Measurements from ENCODE around the gene UBN1.

Gene UBN1

DNA sequence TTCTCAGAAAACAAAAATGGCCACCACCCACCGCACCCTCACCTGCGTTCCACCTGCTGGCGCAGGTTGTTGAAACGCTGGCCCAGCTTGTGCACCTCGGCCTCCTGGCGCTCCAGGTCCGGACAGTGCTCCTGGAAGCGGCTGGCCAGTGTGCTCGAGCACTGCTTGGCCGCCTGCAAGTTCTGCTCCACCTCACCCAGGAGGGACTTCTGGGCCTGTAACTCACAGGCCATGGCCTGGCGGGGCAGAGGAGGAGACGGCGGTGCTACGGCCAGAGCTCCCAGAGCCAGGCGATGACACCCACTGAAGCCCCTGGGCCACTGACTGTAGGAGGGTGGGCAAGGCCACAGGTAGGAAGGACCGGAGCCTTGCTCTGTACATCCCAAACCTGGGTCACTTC lies 43.4 kb downstream of the UBN1 start (continued):
- TF ChIP-seq ZNF70 (CRISPR knock-in tag; IDR thresholded peaks at IDR 0.05) (no peak), PPARA (CRISPR knock-in tag; IDR thresholded peaks at IDR 0.05; ENCODE audit: borderline replicate concordance) (no peak), SNAI2 (CRISPR knock-in tag; IDR thresholded peaks at IDR 0.05) (no peak), RARB (CRISPR knock-in tag; IDR thresholded peaks at IDR 0.05) (no peak), ISL1 (CRISPR knock-in tag; IDR thresholded peaks at IDR 0.05) (no peak)

DNA sequence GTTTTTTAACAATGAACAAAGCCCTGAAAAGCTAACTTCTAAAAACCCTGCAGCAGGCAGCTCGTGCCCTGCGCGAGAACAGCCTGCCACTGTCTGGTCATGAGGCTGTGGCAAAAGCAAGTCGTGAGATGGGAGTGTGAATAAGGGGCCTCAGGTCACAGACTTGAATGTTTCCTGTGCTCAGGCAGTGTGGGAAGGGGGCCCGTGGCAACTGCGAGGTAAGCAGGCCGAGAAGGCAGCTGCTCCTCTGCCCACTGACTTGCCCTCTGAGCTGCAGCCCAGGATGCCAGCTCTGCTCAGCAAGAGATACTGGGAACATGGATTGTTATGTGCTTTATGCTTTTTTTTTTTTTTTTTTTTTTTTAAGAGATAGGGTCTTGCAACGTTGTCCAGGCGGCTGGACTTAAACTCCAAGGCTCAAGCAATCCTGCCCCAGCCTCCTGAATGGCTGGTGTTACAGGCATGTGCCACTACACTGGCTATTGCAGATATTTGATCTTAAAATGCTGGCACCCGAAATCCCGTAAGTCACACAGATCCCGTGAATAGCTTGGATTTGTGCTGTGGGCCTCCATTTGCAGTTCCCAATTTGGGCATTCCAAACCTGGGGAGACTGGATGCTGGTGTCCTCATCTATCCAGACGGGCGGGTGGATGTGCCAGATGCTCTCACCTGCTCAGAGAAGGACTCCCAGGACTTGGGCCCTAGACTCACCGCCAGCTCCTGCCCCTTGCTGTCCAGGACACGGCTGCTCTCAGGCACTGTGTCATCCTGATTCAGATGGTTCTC lies 44.0 kb downstream of the UBN1 start:
- TF ChIP-seq ZNF565 (CRISPR knock-in tag; conservative IDR thresholded peaks at IDR 0.05; ENCODE audit: low read depth): no peak
- TF ChIP-seq ZNF8 (CRISPR knock-in tag; IDR thresholded peaks at IDR 0.05): no peak
- no peak for TF ChIP-seq ARNTL (CRISPR knock-in tag; IDR thresholded peaks at IDR 0.05; ENCODE audit: borderline replicate concordance, low read depth)
- TF ChIP-seq RARB (CRISPR knock-in tag; IDR thresholded peaks at IDR 0.05): no peak
- TF ChIP-seq GLIS3 (CRISPR knock-in tag; IDR thresholded peaks at IDR 0.05): no peak
- TF ChIP-seq ESRRG (CRISPR knock-in tag; IDR thresholded peaks at IDR 0.05): no peak
- no peak for TF ChIP-seq TCF4 (CRISPR knock-in tag; IDR thresholded peaks at IDR 0.05; ENCODE audit: borderline replicate concordance)
- no peak for TF ChIP-seq PPARA (CRISPR knock-in tag; IDR thresholded peaks at IDR 0.05; ENCODE audit: borderline replicate concordance)
- no peak for TF ChIP-seq ZFP30 (CRISPR knock-in tag; IDR thresholded peaks at IDR 0.05)
- TF ChIP-seq TOX (CRISPR knock-in tag; IDR thresholded peaks at IDR 0.05; ENCODE audit: borderline replicate concordance): no peak
- TF ChIP-seq OSR1 (CRISPR knock-in tag; IDR thresholded peaks at IDR 0.05): no peak
- TF ChIP-seq SNAI2 (CRISPR knock-in tag; IDR thresholded peaks at IDR 0.05): no peak
- TF ChIP-seq CSDC2 (CRISPR knock-in tag; IDR thresholded peaks at IDR 0.05): no peak
- TF ChIP-seq, protein P1, sequence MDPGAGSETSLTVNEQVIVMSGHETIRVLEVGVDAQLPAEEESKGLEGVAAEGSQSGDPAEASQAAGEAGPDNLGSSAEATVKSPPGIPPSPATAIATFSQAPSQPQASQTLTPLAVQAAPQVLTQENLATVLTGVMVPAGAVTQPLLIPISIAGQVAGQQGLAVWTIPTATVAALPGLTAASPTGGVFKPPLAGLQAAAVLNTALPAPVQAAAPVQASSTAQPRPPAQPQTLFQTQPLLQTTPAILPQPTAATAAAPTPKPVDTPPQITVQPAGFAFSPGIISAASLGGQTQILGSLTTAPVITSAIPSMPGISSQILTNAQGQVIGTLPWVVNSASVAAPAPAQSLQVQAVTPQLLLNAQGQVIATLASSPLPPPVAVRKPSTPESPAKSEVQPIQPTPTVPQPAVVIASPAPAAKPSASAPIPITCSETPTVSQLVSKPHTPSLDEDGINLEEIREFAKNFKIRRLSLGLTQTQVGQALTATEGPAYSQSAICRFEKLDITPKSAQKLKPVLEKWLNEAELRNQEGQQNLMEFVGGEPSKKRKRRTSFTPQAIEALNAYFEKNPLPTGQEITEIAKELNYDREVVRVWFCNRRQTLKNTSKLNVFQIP (CRISPR knock-in tag; IDR thresholded peaks at IDR 0.05; ENCODE audit: borderline replicate concordance, low read depth): no peak
- TF ChIP-seq, protein P2, sequence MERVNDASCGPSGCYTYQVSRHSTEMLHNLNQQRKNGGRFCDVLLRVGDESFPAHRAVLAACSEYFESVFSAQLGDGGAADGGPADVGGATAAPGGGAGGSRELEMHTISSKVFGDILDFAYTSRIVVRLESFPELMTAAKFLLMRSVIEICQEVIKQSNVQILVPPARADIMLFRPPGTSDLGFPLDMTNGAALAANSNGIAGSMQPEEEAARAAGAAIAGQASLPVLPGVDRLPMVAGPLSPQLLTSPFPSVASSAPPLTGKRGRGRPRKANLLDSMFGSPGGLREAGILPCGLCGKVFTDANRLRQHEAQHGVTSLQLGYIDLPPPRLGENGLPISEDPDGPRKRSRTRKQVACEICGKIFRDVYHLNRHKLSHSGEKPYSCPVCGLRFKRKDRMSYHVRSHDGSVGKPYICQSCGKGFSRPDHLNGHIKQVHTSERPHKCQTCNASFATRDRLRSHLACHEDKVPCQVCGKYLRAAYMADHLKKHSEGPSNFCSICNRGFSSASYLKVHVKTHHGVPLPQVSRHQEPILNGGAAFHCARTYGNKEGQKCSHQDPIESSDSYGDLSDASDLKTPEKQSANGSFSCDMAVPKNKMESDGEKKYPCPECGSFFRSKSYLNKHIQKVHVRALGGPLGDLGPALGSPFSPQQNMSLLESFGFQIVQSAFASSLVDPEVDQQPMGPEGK (CRISPR knock-in tag; IDR thresholded peaks at IDR 0.05; ENCODE audit: borderline replicate concordance): no peak
- TF ChIP-seq ZFP3 (CRISPR knock-in tag; IDR thresholded peaks at IDR 0.05): no peak
- no peak for TF ChIP-seq ZNF70 (CRISPR knock-in tag; IDR thresholded peaks at IDR 0.05)
- TF ChIP-seq ZC3H10 (CRISPR knock-in tag; IDR thresholded peaks at IDR 0.05): no peak
- no peak for ATAC-seq

DNA sequence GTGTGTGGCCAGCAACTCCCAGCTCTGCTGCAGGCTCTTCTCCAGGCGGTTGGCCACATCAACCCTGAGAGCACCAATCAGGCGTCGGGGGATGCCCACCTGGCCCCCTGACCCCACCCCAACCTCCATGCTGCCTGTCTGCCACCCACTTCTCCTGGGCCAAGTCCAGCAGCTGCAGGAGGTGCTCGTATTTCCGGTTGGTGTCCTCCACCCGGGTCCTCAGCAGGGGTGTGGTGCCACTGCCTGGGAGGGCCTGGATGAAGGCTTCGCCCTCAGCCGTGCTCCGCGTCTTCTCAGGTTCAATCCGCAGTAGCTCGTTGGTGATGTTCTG lies 44.6 kb downstream of the UBN1 start:
- ATAC-seq: no peak
- TF ChIP-seq, protein P2 (CRISPR knock-in tag; IDR thresholded peaks at IDR 0.05; ENCODE audit: borderline replicate concordance): no peak
- no peak for TF ChIP-seq ZFP30 (CRISPR knock-in tag; IDR thresholded peaks at IDR 0.05)
- TF ChIP-seq, protein P3, sequence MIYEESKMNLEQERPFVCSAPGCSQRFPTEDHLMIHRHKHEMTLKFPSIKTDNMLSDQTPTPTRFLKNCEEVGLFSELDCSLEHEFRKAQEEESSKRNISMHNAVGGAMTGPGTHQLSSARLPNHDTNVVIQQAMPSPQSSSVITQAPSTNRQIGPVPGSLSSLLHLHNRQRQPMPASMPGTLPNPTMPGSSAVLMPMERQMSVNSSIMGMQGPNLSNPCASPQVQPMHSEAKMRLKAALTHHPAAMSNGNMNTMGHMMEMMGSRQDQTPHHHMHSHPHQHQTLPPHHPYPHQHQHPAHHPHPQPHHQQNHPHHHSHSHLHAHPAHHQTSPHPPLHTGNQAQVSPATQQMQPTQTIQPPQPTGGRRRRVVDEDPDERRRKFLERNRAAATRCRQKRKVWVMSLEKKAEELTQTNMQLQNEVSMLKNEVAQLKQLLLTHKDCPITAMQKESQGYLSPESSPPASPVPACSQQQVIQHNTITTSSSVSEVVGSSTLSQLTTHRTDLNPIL (CRISPR knock-in tag; IDR thresholded peaks at IDR 0.05; ENCODE audit: low read depth): no peak
- no peak for TF ChIP-seq ZFP3 (CRISPR knock-in tag; IDR thresholded peaks at IDR 0.05)
- no peak for TF ChIP-seq ZC3H10 (CRISPR knock-in tag; IDR thresholded peaks at IDR 0.05)
- no peak for TF ChIP-seq BACH2 (CRISPR knock-in tag; IDR thresholded peaks at IDR 0.05; ENCODE audit: borderline replicate concordance)
- TF ChIP-seq TCF4 (CRISPR knock-in tag; IDR thresholded peaks at IDR 0.05; ENCODE audit: borderline replicate concordance): no peak
- TF ChIP-seq ARNTL (CRISPR knock-in tag; IDR thresholded peaks at IDR 0.05; ENCODE audit: borderline replicate concordance, low read depth): no peak
- TF ChIP-seq ZNF70 (CRISPR knock-in tag; IDR thresholded peaks at IDR 0.05): no peak
- TF ChIP-seq, protein P4, sequence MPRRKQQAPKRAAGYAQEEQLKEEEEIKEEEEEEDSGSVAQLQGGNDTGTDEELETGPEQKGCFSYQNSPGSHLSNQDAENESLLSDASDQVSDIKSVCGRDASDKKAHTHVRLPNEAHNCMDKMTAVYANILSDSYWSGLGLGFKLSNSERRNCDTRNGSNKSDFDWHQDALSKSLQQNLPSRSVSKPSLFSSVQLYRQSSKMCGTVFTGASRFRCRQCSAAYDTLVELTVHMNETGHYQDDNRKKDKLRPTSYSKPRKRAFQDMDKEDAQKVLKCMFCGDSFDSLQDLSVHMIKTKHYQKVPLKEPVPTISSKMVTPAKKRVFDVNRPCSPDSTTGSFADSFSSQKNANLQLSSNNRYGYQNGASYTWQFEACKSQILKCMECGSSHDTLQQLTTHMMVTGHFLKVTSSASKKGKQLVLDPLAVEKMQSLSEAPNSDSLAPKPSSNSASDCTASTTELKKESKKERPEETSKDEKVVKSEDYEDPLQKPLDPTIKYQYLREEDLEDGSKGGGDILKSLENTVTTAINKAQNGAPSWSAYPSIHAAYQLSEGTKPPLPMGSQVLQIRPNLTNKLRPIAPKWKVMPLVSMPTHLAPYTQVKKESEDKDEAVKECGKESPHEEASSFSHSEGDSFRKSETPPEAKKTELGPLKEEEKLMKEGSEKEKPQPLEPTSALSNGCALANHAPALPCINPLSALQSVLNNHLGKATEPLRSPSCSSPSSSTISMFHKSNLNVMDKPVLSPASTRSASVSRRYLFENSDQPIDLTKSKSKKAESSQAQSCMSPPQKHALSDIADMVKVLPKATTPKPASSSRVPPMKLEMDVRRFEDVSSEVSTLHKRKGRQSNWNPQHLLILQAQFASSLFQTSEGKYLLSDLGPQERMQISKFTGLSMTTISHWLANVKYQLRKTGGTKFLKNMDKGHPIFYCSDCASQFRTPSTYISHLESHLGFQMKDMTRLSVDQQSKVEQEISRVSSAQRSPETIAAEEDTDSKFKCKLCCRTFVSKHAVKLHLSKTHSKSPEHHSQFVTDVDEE (CRISPR knock-in tag; IDR thresholded peaks at IDR 0.05): no peak
